Measurements from ENCODE around the gene NRN1L. TPM values are rescaled to one million over a fixed set of nuclear protein-coding genes. Genes with fewer than 3 reads are reported as not detected.
"Not testable (repeated sequence)": the region's sequence is repeated elsewhere in the genome, so short reads cannot be mapped to it uniquely, and the experiment has no call there.

The NRN1L gene
- total RNA-seq, 1 donor from 2014 or later, result not detected

DNA sequence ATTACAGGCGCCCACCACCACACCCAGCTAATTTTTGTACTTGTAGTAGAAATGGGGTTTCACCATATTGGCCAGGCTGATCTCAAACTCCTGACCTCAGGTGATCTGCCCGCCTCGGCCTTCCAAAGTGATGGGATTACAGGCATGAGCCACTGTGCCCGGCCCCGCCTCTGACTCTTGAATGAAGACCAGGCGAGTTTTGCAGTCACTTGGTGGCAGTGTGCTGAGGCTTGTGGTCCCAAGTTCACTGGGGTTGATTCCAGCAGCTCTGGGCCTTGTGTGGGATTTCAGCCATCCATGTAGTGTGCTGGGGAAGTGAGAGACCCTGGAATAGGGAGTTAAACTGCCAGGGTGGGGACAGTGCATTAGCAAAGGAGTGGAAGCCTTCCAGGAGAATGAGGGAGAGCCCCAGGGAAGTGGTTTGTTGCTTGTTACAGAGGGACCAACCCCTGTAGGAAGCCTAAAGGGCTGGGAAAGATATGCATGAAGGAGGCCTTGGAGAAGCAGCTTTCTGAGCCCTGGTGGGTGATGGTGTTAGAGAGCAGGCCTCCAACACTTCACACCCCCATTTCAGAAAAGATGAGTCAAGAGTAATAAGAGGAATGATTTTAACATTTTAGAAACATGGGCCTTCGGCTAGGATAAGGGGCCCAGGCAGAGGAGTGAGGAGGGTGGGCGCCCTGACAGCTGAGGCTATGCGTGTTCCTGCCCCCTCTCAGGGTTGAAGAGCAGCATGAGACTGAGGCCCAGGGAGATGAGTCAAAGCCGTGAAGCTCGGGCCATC, 22.9 kb downstream of the NRN1L start:
- intact Hi-C loops (cut with DNase I), result no loop called here
- Histone ChIP-seq H3K9me3 (no peaks in the 10 kb centered on the region), H3K36me3 (peaks cover 26 to 39% of the 10 kb centered on the region in 2 donors), H3K4me1 (no peaks in the 10 kb centered on the region), H3K27ac (no peak overlapping the region), H3K27me3 (no peaks in the 10 kb centered on the region), H3K4me3 (no peak overlapping the region)
- DNase-seq (ENCODE audit: low spot score in 2 of 2), result no peak
- TF ChIP-seq CTCF (IDR thresholded peaks at IDR 0.05), result no peak

GRCh38 chr16:67909056-67909742, 24.5 kb downstream of the NRN1L start:
- H3K9me3 ChIP-seq, result no peaks in the 10 kb centered on the region
- no peak overlapping the region for H3K27ac ChIP-seq
- intact Hi-C loops (cut with DNase I), result no loop called here
- DNase-seq (ENCODE audit: low spot score in 2 of 2), result no peak
- TF ChIP-seq CTCF (IDR thresholded peaks at IDR 0.05), result no peak
- no peaks in the 10 kb centered on the region for H3K4me1 ChIP-seq
- no peak overlapping the region for H3K4me3 ChIP-seq
- H3K27me3 ChIP-seq, result no peaks in the 10 kb centered on the region
- peaks cover 26 to 42% of the 10 kb centered on the region in 2 donors for H3K36me3 ChIP-seq

GRCh38 chr16:67910158-67910557, 25.5 kb downstream of the NRN1L start:
- Histone ChIP-seq H3K4me1 (peaks cover 0 to 2% of the 10 kb centered on the region in 2 donors), H3K9me3 (no peaks in the 10 kb centered on the region), H3K36me3 (peaks cover 26 to 42% of the 10 kb centered on the region in 2 donors), H3K4me3 (no peak overlapping the region), H3K27ac (no peak overlapping the region), H3K27me3 (no peaks in the 10 kb centered on the region)
- DNase-seq (ENCODE audit: low spot score in 2 of 2), result no peak
- intact Hi-C loops (cut with DNase I), result no loop called here
- no peak for TF ChIP-seq CTCF (IDR thresholded peaks at IDR 0.05)

GRCh38 chr16:67914758-67915495, 30.2 kb downstream of the NRN1L start:
- Histone ChIP-seq H3K9me3 (no peaks in the 10 kb centered on the region), H3K27me3 (no peaks in the 10 kb centered on the region), H3K27ac (no peak overlapping the region), H3K4me1 (peaks cover 18 to 23% of the 10 kb centered on the region in 2 donors), H3K4me3 (no peak overlapping the region), H3K36me3 (peaks cover 14 to 24% of the 10 kb centered on the region in 2 donors)
- intact Hi-C loops (cut with DNase I), result no loop called here
- no peak for DNase-seq (ENCODE audit: low spot score in 2 of 2)
- no peak for TF ChIP-seq CTCF (IDR thresholded peaks at IDR 0.05)

DNA sequence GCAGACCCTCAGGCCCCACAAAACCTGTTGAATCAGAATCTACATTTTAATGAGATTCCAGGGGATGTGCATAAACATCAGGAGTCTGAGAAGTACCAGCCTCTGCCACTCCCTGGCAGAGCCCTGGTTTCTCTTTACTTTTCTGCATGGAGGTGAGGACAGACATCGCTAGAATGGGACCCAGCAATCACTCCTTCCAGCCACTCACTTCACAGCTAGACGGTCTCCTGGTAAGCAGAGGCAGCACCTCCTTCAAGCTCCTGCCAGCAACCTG, 30.7 kb downstream of the NRN1L start:
- H3K36me3 ChIP-seq, result peaks cover 14 to 19% of the 10 kb centered on the region in 2 donors
- intact Hi-C loops (cut with DNase I); H3K27me3 ChIP-seq; H3K27ac ChIP-seq; H3K4me3 ChIP-seq; DNase-seq (ENCODE audit: low spot score in 2 of 2); H3K9me3 ChIP-seq: not testable (repeated sequence)
- peaks cover 18 to 23% of the 10 kb centered on the region in 2 donors for H3K4me1 ChIP-seq

Data from ascending aorta (tissue), 2 donors.